ENCODE measurements around the gene AMN.

The AMN gene

DNA sequence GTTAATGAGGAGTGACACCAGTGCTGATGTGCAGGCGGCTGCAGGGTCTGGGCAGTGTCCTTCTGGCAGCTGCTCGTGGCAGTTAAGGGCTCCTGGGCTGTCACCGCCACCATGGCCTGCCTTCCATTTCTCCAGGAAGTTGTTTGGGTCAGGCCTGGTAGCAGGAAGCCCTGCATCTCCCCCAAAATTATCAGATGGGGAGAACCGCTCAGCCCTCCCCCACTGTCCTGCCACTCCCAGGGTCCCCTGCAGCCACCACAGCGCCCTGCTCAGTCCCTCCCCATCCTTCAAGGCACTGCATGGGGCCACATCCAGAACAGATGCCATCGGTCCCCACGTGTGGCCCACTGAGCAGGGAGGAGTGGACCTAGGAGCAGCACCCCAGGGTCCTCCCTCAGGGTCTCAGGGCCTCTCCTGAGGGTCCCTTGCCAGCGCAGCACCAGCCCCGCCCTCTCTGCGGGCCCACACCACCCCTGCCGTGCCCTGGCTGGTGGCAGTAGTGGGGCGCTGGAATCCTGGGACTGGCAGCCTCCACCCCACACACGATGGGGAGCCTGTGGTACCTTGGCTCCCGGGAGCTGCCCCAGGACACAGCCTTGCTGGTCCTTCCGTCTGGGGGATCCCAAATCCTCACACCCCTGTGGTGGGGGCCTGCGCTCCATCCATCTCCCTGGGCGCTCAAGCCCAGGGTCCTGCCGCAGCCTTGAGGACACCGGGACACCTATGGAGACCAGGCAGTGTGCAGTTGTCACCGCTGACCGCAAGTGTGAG, 10.3 kb upstream of the AMN start:
- WGBS, 2 experiments: 94 to 95% methylated on average over 21 of the region's 21 CpGs
- no peaks in the 10 kb centered on the region for H3K27me3 ChIP-seq (ENCODE audit: control insufficient read depth, insufficient read depth, low read length, poor library complexity, severe bottlenecking)
- no peaks in the 10 kb centered on the region for H3K4me1 ChIP-seq (ENCODE audit: control insufficient read depth, insufficient read depth, low read length)
- H3K36me3 ChIP-seq (ENCODE audit: control insufficient read depth, insufficient read depth, low read length): no peaks in the 10 kb centered on the region
- H3K27ac ChIP-seq (ENCODE audit: insufficient read depth, low read depth, low read length, poor library complexity, severe bottlenecking): no peak overlapping the region
- no peak overlapping the region for H3K4me3 ChIP-seq (ENCODE audit: insufficient read depth, low read depth, low read length)
- H3K9me3 ChIP-seq (ENCODE audit: control insufficient read depth, low read length): no peaks in the 10 kb centered on the region

DNA sequence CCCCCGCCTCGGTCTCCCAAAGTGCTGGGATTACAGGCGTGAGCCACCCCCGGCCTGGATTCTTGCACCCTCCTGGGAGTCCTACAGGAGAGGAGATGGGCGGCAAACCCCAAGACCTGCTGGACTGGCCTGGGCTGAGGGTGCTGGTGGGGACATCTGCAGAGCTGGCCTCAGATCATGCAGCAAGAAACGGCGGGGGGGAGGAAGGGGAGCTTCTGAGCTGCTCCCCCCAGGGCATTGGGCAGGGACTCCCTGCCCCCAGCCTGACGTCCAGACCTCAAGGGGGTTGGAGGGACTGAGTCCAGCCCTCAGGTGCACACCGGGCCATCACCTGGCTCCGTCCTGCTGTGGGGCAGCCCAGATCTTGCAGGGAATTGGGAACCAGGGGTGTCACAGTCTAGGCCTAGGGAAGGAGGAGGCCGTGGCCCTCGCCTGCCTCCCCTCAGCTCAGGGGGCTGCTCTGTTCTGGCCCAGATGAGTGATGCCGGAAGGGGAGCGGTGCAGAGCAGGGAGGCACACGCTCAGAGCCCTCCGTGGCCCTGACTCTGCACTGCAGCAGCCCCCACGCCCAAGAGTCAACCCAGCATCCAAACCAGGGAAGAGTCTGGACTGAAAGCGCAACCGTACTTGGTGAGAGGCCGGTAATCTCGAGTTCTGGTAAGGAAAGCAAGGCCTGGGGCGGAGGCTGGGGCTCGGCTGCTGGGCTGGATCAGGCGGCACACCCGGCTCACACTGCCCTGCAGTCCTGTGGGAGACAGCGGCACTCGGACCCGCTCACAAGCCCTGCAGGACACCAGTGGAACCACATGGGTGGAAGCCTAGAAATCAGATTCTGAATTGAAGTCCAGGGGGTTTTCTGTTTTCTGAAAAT, 8.9 kb upstream of the AMN start:
- Histone ChIP-seq H3K36me3 (ENCODE audit: control insufficient read depth, insufficient read depth, low read length) (no peaks in the 10 kb centered on the region), H3K4me3 (ENCODE audit: insufficient read depth, low read depth, low read length) (no peak overlapping the region), H3K27ac (ENCODE audit: insufficient read depth, low read depth, low read length, poor library complexity, severe bottlenecking) (no peak overlapping the region), H3K4me1 (ENCODE audit: control insufficient read depth, insufficient read depth, low read length) (no peaks in the 10 kb centered on the region), H3K27me3 (ENCODE audit: control insufficient read depth, insufficient read depth, low read length, poor library complexity, severe bottlenecking) (no peaks in the 10 kb centered on the region), H3K9me3 (ENCODE audit: control insufficient read depth, low read length) (no peaks in the 10 kb centered on the region)
- 93% methylated on average over 28 of the region's 28 CpGs for WGBS, 2 experiments

DNA sequence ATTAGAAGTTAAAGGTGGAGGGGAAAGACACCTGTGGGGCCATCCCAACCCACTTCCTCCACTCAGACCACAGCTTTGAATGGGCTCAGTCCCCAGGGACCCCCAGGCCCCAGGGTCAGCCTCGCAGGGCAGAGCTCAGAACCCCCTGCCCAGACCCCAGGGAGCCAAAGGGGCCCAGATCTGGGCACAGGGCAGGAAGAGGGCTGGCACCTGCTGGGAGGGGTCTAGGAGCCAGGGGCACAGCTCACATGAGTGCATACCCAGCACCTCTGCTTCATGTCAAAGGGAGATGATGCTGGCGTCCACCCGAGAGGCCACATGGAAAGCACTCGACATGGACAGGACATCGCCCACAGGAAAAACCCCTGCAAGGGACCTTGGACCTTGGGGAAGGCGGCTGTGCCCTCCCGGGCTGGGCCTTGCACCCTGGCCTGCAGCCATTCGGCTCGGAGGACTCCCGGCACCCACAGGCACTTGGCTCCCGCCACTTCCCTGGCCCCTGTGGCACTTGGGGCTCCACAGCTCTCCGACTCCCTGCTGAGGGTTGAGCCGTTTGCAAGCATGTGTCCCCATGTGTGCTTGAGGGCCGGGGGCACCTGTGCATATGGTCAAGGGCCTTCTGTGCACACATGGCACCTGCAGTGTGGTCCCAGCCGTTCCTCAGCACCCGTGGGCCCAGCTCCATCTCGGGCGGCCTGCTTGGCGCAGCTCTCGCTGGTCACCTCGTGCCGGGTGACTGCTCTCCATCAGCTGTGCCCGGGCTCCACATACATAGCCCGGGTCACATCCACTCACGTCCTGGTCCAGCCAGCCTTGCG, 7.8 kb upstream of the AMN start:
- Histone ChIP-seq H3K4me3 (ENCODE audit: insufficient read depth, low read depth, low read length) (no peak overlapping the region), H3K36me3 (ENCODE audit: control insufficient read depth, insufficient read depth, low read length) (no peaks in the 10 kb centered on the region), H3K4me1 (ENCODE audit: control insufficient read depth, insufficient read depth, low read length) (no peaks in the 10 kb centered on the region), H3K9me3 (ENCODE audit: control insufficient read depth, low read length) (no peaks in the 10 kb centered on the region), H3K27ac (ENCODE audit: insufficient read depth, low read depth, low read length, poor library complexity, severe bottlenecking) (no peak overlapping the region), H3K27me3 (ENCODE audit: control insufficient read depth, insufficient read depth, low read length, poor library complexity, severe bottlenecking) (no peaks in the 10 kb centered on the region)
- 95% methylated on average over 26 of the region's 26 CpGs for WGBS, 2 experiments

DNA sequence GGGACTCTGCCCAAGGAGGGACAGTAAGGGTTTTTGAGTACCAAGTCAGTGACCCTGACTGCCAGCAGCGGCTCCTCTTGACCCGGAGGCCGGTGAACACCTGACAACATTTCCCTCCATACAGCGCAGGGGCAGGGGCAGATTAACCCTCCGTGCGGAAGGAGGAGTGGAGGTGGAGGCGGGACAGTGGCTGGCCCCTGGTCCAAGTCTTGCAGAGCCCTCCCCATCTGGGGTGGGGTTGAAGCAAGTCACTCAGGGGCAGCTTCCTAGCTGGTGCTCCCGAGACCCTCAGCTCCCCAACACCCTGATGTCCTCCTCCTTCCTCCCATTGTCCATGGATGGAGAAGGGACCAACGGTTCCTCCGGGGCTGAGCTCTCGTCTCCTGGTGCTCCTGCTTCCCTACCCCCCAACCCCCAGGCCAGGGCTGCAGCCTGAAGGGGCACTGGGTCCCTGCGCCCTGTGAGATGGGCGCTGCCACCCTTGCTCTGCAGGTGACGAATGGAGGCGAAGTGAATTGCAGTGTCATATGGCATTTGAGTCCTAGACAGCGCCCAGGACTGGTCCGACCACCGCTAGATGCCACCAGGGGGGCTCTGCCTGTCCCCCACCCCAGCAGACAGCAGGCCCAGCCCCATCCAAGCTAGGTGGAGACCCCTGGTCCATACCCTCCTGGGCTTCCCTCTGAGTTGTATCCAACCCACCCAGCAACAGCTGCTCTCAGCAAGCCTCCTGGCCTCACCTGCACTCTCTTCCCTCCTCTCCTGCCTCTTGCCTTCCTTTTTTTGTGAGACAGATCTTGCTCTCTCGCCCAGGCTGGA, 7.0 kb upstream of the AMN start:
- WGBS, 2 experiments: 88 to 93% methylated on average over 19 of the region's 19 CpGs
- Histone ChIP-seq H3K27me3 (ENCODE audit: control insufficient read depth, insufficient read depth, low read length, poor library complexity, severe bottlenecking) (no peaks in the 10 kb centered on the region), H3K4me1 (ENCODE audit: control insufficient read depth, insufficient read depth, low read length) (no peaks in the 10 kb centered on the region), H3K9me3 (ENCODE audit: control insufficient read depth, low read length) (no peaks in the 10 kb centered on the region), H3K4me3 (ENCODE audit: insufficient read depth, low read depth, low read length) (no peak overlapping the region), H3K36me3 (ENCODE audit: control insufficient read depth, insufficient read depth, low read length) (no peaks in the 10 kb centered on the region), H3K27ac (ENCODE audit: insufficient read depth, low read depth, low read length, poor library complexity, severe bottlenecking) (no peak overlapping the region)

DNA sequence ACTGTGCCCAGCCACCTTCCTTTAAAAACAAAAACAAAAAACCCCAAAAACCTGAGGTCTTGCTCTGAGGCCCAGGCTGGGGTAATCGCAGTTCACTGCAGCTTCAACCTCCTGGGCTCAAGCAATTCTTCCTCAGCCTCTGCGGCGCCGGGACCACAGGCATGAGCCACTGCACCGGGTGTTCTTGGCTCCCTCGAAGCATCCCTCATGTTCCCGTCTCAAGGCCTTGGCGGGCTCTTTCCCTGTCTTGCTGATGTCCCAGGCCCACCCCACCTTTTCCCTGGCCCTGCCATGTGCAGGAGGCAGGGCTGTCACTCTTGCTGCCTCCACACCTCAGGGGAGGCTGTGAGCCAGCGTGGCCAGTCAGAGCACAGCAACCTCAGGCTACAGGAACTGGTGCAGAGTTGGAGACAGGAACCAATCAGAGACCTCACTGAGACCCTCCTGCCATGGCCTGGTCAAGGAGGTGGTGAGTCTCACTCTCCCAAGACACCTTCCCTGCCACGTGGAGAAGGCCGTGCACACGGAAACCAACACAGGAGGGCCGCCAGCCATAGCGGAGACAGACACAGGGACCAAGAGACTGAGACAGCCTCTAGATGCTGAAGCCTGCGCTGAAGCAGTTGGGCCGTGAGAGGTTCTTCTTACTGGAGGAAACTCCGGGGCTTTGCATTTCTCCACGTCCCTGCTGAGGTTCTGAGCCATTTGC, 6.0 kb upstream of the AMN start:
- H3K4me1 ChIP-seq (ENCODE audit: control insufficient read depth, insufficient read depth, low read length): no peaks in the 10 kb centered on the region
- H3K9me3 ChIP-seq (ENCODE audit: control insufficient read depth, low read length): no peaks in the 10 kb centered on the region
- WGBS, 2 experiments: 90 to 91% methylated on average over 18 of the region's 18 CpGs
- no peaks in the 10 kb centered on the region for H3K36me3 ChIP-seq (ENCODE audit: control insufficient read depth, insufficient read depth, low read length)
- peaks cover 3% of the 10 kb centered on the region for H3K27me3 ChIP-seq (ENCODE audit: control insufficient read depth, insufficient read depth, low read length, poor library complexity, severe bottlenecking)
- H3K27ac ChIP-seq (ENCODE audit: insufficient read depth, low read depth, low read length, poor library complexity, severe bottlenecking): no peak overlapping the region
- no peak overlapping the region for H3K4me3 ChIP-seq (ENCODE audit: insufficient read depth, low read depth, low read length)

DNA sequence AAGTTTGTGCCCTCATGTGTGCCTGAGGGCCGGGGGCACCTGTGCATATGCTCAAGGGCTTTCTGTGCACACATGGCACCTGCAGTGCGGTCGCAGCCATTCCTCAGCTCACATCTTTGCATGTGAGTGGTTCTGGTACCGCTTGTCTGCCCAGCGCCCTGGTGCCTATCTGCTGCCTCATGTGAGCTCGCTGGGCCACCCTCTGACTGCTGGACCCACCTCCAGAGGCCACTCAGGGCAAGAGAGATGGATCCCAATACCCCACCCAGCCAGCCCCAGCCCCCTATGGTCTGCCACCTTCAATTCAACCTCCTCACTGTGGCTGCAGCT, 5.4 kb upstream of the AMN start:
- no peak overlapping the region for H3K4me3 ChIP-seq (ENCODE audit: insufficient read depth, low read depth, low read length)
- no peaks in the 10 kb centered on the region for H3K9me3 ChIP-seq (ENCODE audit: control insufficient read depth, low read length)
- H3K27ac ChIP-seq (ENCODE audit: insufficient read depth, low read depth, low read length, poor library complexity, severe bottlenecking): no peak overlapping the region
- H3K36me3 ChIP-seq (ENCODE audit: control insufficient read depth, insufficient read depth, low read length): no peaks in the 10 kb centered on the region
- 85 to 87% methylated on average over 6 of the region's 6 CpGs for WGBS, 2 experiments
- no peaks in the 10 kb centered on the region for H3K4me1 ChIP-seq (ENCODE audit: control insufficient read depth, insufficient read depth, low read length)
- peaks cover 8% of the 10 kb centered on the region for H3K27me3 ChIP-seq (ENCODE audit: control insufficient read depth, insufficient read depth, low read length, poor library complexity, severe bottlenecking)

DNA sequence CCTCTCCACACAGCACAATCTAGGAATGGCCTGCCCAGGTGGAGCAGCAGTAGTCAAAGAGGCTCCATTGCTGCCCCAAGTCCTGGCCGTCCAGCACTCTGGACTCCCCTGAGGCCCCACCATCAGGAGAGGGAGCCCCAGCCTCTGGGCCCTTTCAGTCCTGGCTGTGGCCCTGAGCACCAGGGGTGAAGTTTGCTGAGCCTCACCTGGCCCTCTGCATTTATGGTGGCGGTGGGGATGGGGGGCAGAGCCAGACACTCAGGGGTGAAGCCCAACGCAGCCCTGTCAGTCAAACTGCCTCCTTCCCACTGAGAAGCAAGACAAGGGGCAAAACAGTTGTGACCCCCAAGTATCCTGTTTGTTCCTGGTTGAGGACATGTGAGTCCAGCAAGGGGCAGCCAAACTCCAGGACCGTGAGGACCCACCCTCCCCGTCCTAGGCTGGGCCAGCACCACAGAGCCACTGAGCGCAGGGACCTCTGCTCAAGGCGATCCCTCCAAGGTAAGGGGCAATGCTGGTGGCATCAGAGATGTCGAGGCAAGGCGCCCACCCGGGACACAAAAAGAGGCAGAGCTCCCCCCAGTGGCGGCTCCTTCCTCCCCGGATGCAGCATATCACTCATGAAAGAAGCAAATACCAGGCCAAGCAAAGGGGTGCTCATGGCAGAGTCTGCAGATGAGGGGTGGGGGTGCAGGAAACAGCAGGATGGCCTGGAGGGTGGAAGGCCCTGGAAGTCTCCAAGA, 4.8 kb upstream of the AMN start:
- H3K27ac ChIP-seq (ENCODE audit: insufficient read depth, low read depth, low read length, poor library complexity, severe bottlenecking): no peak overlapping the region
- no peaks in the 10 kb centered on the region for H3K36me3 ChIP-seq (ENCODE audit: control insufficient read depth, insufficient read depth, low read length)
- no peak overlapping the region for H3K4me3 ChIP-seq (ENCODE audit: insufficient read depth, low read depth, low read length)
- 43 to 45% methylated on average over 12 of the region's 12 CpGs for WGBS, 2 experiments
- H3K27me3 ChIP-seq (ENCODE audit: control insufficient read depth, insufficient read depth, low read length, poor library complexity, severe bottlenecking): peaks cover 14% of the 10 kb centered on the region
- no peaks in the 10 kb centered on the region for H3K9me3 ChIP-seq (ENCODE audit: control insufficient read depth, low read length)
- H3K4me1 ChIP-seq (ENCODE audit: control insufficient read depth, insufficient read depth, low read length): no peaks in the 10 kb centered on the region

DNA sequence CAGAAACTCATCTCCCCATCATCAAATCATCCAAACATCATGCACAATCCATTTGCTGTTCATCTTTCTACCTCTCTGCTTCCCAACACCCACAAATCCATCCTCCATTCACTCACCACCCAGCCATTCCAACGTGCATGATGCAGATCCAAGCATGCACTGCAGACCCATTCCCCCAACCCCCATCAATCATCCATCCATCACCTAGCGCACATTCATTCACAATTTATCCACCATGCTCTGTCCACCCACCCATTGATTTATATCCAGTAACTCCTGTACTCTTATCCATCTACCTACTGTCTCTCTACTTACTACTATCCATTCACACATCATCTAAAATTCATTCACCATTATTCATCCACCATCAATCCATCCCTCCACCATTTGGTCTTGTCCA, 4.0 kb upstream of the AMN start:
- Histone ChIP-seq H3K27ac (ENCODE audit: insufficient read depth, low read depth, low read length, poor library complexity, severe bottlenecking) (no peak overlapping the region), H3K4me1 (ENCODE audit: control insufficient read depth, insufficient read depth, low read length) (peaks cover 6% of the 10 kb centered on the region), H3K27me3 (ENCODE audit: control insufficient read depth, insufficient read depth, low read length, poor library complexity, severe bottlenecking) (peaks cover 22% of the 10 kb centered on the region), H3K4me3 (ENCODE audit: insufficient read depth, low read depth, low read length) (no peak overlapping the region), H3K9me3 (ENCODE audit: control insufficient read depth, low read length) (no peaks in the 10 kb centered on the region), H3K36me3 (ENCODE audit: control insufficient read depth, insufficient read depth, low read length) (no peaks in the 10 kb centered on the region)
- 50 to 59% methylated on average over 2 of the region's 2 CpGs for WGBS, 2 experiments
